ENCODE results near the gene HIVEP3.

- TF ChIP-seq CTCF (IDR thresholded peaks at IDR 0.05; ENCODE audit: low read length) (no peak), EZH2 (IDR thresholded peaks at IDR 0.05; ENCODE audit: borderline replicate concordance, low read length) (no peak)
Observed at GRCh38 chr1:41682149-41682548, 236.6 kb downstream of the HIVEP3 start.

Data from OCI-LY1 (cell line).